Measurements from ENCODE around the gene TTC9.

TTC9 gene

DNA sequence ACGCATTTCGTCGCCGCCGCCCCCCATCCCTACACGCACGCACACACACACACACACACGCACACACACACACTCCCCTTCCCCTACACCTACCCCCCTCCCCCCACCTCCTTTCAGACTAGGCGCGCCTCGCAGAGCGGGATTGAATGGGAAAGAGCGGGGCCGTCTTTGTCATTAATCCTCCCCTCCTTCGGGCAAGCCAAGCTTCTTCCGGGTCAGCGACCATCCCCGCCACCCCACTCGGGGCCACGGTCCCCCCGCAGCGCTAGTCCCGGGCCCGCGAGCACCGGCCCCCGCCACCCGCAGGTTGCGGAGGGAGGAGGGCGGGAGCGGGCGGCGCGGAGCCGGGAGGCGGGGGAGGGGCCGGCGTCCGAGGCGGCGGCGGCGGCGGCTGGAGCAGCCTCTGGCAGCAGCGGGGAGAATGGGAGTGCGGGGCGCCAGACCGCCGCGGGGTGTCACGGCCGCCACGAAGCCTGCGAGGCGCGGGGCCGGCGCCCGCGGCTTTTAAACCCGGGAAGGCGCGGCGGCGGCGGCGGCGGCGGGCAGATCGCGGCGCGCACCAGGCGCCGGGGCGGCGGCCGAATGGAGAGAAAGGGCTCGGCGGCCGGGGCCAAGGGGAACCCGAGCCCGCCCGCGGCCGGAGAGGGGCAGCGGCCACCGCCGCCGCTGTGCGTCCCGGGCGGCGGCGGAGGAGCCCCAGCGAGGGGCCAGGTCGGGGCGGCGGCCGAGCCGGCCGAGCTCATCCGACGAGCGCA, at the start of gene TTC9:
TTC9 (plus strand) TSS at position 369 of the 755 bp plus-strand sequence; CDS start at position 583, 214 bp downstream.
- DNase-seq: peak in 1 of 2 donors; percentile 43

- DNase-seq: no peak
Observed at GRCh38 chr14:70594461-70594860, 47.3 kb upstream of the TTC9 start.

GRCh38 chr14:70595443-70596185, 46.1 kb upstream of the TTC9 start:
- no peak for DNase-seq

- no peak for DNase-seq
Observed at GRCh38 chr14:70597731-70598130, 44.0 kb upstream of the TTC9 start.

GRCh38 chr14:70599345-70599744, 42.4 kb upstream of the TTC9 start:
- DNase-seq: no peak

DNA sequence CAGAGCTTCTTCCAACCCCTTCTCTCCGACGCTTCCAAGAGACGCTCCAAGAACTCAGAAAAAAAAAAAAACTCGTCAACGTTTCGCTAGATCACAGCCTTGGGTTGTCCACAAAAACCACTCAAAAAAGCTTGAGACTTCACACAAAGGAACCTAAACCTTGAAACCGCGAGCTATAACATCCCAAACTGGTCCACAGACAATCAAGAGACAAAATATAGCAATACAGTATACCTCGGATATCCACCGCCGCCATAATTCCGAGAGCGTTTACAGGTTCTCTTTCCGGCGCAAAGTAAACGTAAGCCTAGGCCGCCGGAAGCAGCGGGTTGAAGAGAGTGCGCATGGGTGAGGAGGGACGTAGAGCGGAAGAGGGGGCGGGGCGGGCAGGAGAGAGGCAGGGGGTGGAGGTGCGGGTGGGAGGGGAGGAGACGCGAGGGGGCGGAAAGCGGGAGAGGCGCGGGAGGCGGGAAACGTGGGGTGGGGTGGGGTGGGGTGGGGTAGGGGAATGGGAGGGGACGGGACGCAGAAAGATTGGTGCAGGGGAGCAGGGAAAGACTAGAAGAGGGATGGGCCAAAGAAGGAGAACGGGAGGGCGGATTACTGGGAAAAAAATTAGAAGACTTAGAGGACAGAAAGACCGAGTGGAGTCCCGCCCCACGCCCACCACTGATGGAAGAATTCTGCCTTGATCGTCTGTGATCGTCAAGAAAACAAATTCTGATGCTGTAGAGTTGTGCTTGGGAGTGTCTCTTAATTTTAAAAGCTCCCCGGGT, 41.1 kb upstream of the TTC9 start, which contains the start of gene MED6:
MED6 (minus strand) TSS at position 274 of the 776 bp plus-strand sequence; CDS start at position 256, 18 bp downstream.
- peak; percentile 91 to 92 for DNase-seq

DNA sequence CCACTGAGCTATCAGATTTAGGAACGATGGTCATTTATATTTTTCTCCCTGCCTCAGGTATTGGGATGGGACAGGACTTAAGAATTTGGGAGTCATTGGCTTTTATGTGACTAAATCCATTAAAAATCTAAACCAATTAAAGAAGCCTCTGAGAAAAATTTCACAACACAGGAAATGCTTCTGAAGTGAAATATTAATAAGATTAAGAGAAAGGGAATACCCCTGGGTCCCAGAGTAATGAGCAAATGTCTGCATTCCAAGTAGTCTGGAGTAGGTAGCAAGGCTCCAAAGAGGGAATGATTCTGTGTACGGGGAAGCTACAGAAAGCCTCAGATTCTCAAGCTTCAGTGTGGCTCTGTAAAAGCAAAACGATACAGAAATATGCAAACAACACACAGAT, 40.6 kb upstream of the TTC9 start:
- no peak for DNase-seq

GRCh38 chr14:70602254-70602653, 39.5 kb upstream of the TTC9 start:
- DNase-seq: no peak

DNA sequence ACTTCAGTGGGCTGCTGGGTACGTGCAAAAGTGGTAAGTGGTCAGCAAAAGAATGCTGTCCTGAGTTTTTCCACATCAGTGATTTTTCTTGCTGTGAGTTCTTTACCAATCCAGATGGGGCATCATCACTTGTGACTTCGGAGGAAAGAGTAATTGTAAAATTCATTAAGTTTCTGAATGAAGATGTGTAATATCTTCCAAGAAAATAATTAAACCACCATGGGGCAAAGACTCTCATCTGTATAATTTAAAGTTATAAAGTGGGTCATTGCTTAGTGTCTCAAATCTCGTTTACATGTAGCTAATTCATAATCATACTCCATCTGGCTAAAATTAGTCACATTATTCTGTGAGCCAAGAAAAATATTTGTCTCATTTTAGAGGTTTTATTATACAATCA, 30.5 kb upstream of the TTC9 start:
- no peak for DNase-seq

GRCh38 chr14:70616646-70617045, 25.1 kb upstream of the TTC9 start:
- DNase-seq: no peak

GRCh38 chr14:70618314-70618713, 23.4 kb upstream of the TTC9 start:
- no peak for DNase-seq

DNA sequence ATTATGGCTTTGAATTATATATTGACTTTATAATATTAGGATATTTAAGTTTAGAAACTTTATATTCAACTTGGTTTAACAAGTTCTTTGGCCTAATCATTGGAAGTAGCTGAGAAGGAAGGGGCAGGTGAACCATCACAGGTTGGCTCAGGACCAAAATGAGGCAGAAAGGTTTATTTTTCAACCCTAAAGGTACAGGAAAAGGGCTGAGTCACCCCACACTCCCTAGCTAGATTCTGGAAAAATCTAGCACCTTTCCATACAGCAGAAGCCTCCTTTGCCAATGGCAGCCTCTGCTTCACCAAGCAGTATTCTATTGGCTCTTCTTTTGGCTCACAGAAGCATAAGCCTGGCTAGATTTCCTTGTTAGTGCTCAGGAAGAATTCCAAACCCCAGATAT, 22.0 kb upstream of the TTC9 start:
- no peak for DNase-seq

DNA sequence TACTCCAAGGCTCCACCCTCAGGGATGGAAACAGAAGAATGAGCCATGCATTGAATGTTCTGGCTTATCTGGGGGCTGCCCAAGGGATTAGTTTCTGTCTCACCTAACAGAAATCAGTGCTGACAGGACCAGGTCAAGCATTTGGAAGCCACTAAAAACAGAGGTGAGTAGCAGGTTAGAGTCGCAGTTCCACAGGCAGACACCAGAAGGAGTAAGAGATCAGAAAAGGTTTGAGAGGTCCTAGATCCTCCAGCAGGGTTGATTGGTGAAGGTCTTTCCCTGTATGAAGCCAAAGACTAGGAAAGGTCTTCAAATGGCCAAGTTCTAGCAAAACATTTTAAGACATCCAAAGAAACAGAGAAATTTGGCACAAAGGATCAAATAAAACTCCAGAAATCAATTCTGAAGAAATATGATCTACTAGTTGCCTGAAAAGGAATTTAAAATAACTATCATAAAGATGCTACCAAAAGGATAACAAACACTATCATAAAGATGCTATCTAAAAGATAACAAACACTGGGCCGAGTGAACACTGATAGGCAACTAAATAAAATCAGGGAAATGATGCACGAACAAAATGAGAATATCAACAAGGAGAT, 19.5 kb upstream of the TTC9 start:
- DNase-seq: peak; percentile 55 to 66

- DNase-seq: no peak
Observed at GRCh38 chr14:70624972-70625371, 16.7 kb upstream of the TTC9 start.

GRCh38 chr14:70631948-70632347, 9.8 kb upstream of the TTC9 start:
- DNase-seq: no peak

GRCh38 chr14:70635971-70636595, 5.6 kb upstream of the TTC9 start:
- DNase-seq: no peak

DNA sequence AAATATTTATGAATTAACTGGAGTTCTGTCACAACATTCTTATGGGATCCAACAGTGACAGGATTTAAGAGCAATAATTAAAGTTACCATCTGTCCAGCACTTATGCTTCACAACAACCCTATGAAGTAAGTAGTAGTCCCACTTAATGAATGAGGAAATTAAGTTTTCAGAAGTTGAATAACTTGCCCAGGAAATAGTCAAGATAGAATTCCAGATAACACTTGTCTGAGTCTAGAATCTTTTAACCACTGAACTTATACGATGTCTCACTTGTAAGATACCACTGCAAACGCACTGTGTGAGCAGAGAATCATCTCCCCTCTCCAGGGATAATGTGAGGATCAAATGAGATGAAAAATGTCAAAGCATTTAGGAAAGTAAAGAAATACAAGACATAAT, 3.3 kb upstream of the TTC9 start:
- DNase-seq: no peak

- DNase-seq: peak; percentile 54 to 59
Observed at GRCh38 chr14:70640938-70641547, 673 bp upstream of the TTC9 start.

DNA sequence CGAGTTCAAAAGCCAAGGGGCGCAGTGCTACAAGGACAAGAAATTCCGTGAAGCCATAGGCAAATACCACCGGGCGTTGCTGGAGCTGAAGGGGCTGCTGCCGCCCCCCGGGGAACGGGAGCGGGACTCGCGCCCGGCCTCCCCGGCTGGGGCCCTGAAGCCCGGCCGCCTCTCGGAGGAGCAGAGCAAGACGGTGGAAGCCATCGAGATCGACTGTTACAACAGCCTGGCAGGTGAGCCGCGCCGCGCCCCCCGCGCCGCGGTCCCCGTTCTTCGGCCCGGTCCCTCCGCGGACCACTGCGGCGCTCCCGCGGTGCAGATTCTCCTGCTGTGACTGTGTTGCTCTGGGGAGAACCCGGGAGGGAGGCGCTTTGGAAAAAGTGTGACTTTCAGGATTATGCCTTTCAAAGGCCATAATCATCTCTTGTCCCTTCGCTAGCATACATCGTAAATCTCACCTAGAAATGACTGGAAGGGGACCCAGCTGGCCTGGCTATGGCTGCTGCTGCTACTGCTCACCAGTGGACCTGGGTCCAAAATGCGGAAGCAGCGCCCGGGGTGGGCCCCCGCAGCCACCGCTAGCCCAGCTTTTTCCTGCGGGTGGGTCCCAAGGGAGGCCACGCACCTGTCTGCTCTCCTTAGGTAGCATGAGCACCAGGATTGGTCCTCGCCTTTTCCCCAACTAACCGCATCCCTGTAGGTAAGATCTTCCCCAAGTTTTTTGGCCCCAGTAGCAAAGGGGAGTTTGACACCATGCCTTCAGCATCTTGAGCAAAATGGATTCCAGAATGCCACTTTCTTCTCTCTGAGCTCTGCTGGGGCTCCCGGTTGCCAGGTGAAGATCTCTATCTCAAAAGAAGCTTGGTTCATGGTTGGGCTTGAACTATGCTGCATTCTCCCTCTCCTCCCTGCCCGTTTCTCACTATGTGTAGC, 853 bp downstream of the TTC9 start:
- peak; percentile 24 to 54 for DNase-seq

GRCh38 chr14:70643967-70644366, 2.3 kb downstream of the TTC9 start:
- no peak for DNase-seq

DNA sequence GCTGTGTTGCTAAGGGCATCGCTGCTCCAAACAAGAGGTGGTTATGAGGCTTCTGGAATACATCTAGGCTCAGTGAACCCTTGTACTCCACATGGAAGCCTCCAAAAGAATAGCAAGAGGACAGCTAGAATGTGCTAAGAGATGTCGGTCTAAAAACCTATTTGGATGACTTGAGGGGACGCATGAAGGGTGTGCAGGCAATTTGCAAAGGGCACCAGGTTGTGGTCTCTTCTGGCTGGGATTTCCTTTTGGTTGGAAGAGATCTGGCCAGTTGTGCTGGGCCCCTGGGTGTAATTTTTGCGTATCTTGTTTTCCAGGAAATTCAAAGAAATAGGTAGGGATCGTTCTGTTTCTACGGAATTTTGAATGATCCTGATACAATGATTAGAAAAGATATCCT, 4.2 kb downstream of the TTC9 start:
- no peak for DNase-seq

All from CD4-positive, alpha-beta T cell treated with Interleukin-1 beta for 1 hour (primary cell).